GM12878 (cell line): ENCODE measurements around the gene SORCS2. TPM values are rescaled to one million over a fixed set of nuclear protein-coding genes. Genes with fewer than 3 reads are reported as not detected.

ENCODE experiments used
- E2F8 ChIP-seq: fragments of 450-650 bp; IDR thresholded peaks from 2 replicates; pipeline ENCODE4 v1.6.1; 2018; ENCODE audit warnings: mild to moderate bottlenecking, low read depth, moderate library complexity; ENCODE audit not compliant: partially characterized antibody
- JUND ChIP-seq: IDR thresholded peaks from 2 replicates; pipeline ENCODE4 v1.6.1; 2012; ENCODE audit warnings: low read depth, mild to moderate bottlenecking, low read length, improper control_type of control experiment, moderate library complexity
- KAT2A ChIP-seq: conservative IDR thresholded peaks from 2 replicates; pipeline ENCODE4 v1.6.1; 2011; ENCODE audit warnings: low read depth, low read length; ENCODE audit not compliant: control insufficient read depth
- PRDM15 ChIP-seq: fragments of 450-650 bp; formaldehyde crosslinking; IDR thresholded peaks from 2 replicates; pipeline ENCODE4 v1.4.0; 2020; ENCODE audit warnings: mild to moderate bottlenecking, moderate library complexity
- SUPT20H ChIP-seq: IDR thresholded peaks from 2 replicates; pipeline ENCODE4 v1.6.1; 2011; ENCODE audit warnings: low read depth, mild to moderate bottlenecking, low read length, moderate library complexity, borderline replicate concordance; ENCODE audit not compliant: control insufficient read depth
- TARDBP ChIP-seq: IDR thresholded peaks from 2 replicates; pipeline ENCODE4 v1.6.1; 2016; ENCODE audit warnings: borderline replicate concordance
- ZBTB11 ChIP-seq: fragments of 450-650 bp; formaldehyde crosslinking; IDR thresholded peaks from 2 replicates; pipeline ENCODE4 v1.5.0; 2022; ENCODE audit warnings: mild to moderate bottlenecking, missing genetic modification characterization
- ZBTB33 ChIP-seq: fragments of 450-650 bp; IDR thresholded peaks from 2 replicates; pipeline ENCODE4 v1.6.1; 2017; ENCODE audit warnings: mild to moderate bottlenecking
- polyA plus RNA-seq, 11 experiments: library from polyadenylated mRNA; depleted of rRNA in 4 of 11; unstranded in 6 of 11; stranded (reverse) in 5 of 11; fragments of >200 nt; fragmentation: Nextera tagmentation in 4 of 11; fragmentation: Illumina TruSeq in 1 of 11; extraction: Ambion mirVana in 4 of 11; extraction: Trizol in 1 of 11; gene quantifications; 1 replicate in 1 of 11; 2 replicates in 10 of 11; pipeline versions ENCODE4 v1.2.1 to v1.2.3, GENCODE V29; 2011 to 2016; ENCODE audit warnings: inconsistent platforms in 2 of 11, missing spikeins in 2 of 11, low read depth in 1 of 11
- total RNA-seq, 4 experiments: library from RNA; depleted of rRNA in 3 of 4; stranded (reverse); fragments of >200 nt in 3 of 4; fragmentation: Illumina TruSeq in 1 of 4; extraction: Trizol in 1 of 4; gene quantifications; 2 replicates each; pipeline versions ENCODE4 v1.2.1 to v1.2.3, GENCODE V29; 2013 to 2021

SORCS2 gene
- total and polyA plus RNA-seq, 10 of the 15 experiments (the other 5 are each of a cell fraction or from before 2014, with no cell fraction given): 0.01 to 0.15 (median 0.05) TPM; not detected in 5

- no peak for TF ChIP-seq ZBTB11 (CRISPR knock-in tag)
- TF ChIP-seq PRDM15 (CRISPR knock-in tag): no peak
- TF ChIP-seq KAT2A: no peak
- TF ChIP-seq ZBTB33: no peak
- TF ChIP-seq E2F8: no peak
- TF ChIP-seq SUPT20H: no peak
- no peak for TF ChIP-seq TARDBP
- no peak for TF ChIP-seq JUND
Observed at GRCh38 chr4:7146786-7147115, 45.6 kb upstream of the SORCS2 start (continued).
